AG04450 (cell line): ENCODE measurements around the gene SLC4A4. TPM values are rescaled to one million over a fixed set of nuclear protein-coding genes. Genes with fewer than 3 reads are reported as not detected.

Source experiments
- CTCF ChIA-PET: fragments of 300-600, 350-600 bp; formaldehyde crosslinking; extraction: SDS; loops from one replicate; lab custom pipeline; 2022; ENCODE audit warnings: antibody characterized with exemption, inconsistent platforms; lab: Charles Lee
- POLR2A ChIA-PET: fragments of 350-600 bp; formaldehyde crosslinking; extraction: SDS; loops from one replicate; lab custom pipeline; 2021; ENCODE audit warnings: antibody characterized with exemption, inconsistent platforms; lab: Yijun Ruan, JAX
- DNase-seq: peaks from one replicate; pipeline ENCODE4 v3.0.0-alpha.2; 2011; ENCODE audit warnings: low read depth, low spot score
- H3K27ac ChIP-seq: one replicate; pipeline ENCODE4 v1.5.1; 2012; ENCODE audit warnings: low read depth, low read length, control low read depth
- H3K27me3 ChIP-seq: one replicate; pipeline ENCODE4 v1.6.0; 2012; ENCODE audit warnings: low read length; ENCODE audit not compliant: control insufficient read depth, insufficient read depth
- H3K4me3 ChIP-seq: 2 replicates; pipeline ENCODE4 v1.5.1; 2011; ENCODE audit warnings: mild to moderate bottlenecking, low read depth, low read length, control low read depth
- H3K9me3 ChIP-seq: 2 replicates; pipeline ENCODE4 v1.5.1; 2012; ENCODE audit warnings: low read length; ENCODE audit not compliant: control insufficient read depth, insufficient read depth
- CTCF ChIP-seq: IDR thresholded peaks from 2 replicates; pipeline ENCODE4 v1.5.1; 2011; ENCODE audit warnings: low read depth, low read length, control low read depth, inconsistent platforms
- polyA plus RNA-seq: library from polyadenylated mRNA; depleted of rRNA; stranded (reverse); fragments of >200 nt; gene quantifications from 2 replicates; pipeline ENCODE4 v1.2.3, GENCODE V29; 2011

SLC4A4 gene
- polyA plus RNA-seq, 1 experiment: 17.5 TPM

- H3K27me3 ChIP-seq: no peaks in the 10 kb centered on the region
- POLR2A ChIA-PET: interaction anchor here (0.7 to 1.6 kb wide), 2 partner anchors 9 to 367 kb away, joined by 4 to 7 read pairs; no protein-coding TSS in a partner anchor
- H3K9me3 ChIP-seq: no peaks in the 10 kb centered on the region
- H3K4me3 ChIP-seq: no peak overlapping the region
- DNase-seq: no peak
- no peak overlapping the region for H3K27ac ChIP-seq
- TF ChIP-seq CTCF: peak; percentile 68
- CTCF ChIA-PET: interaction anchor here (0.7 to 2.0 kb wide), 24 partner anchors 12 to 576 kb away, joined by 3 to 10 read pairs (median 4); no protein-coding TSS in a partner anchor
Observed at GRCh38 chr4:71553605-71554004, 214.8 kb downstream of the SLC4A4 start.

DNA sequence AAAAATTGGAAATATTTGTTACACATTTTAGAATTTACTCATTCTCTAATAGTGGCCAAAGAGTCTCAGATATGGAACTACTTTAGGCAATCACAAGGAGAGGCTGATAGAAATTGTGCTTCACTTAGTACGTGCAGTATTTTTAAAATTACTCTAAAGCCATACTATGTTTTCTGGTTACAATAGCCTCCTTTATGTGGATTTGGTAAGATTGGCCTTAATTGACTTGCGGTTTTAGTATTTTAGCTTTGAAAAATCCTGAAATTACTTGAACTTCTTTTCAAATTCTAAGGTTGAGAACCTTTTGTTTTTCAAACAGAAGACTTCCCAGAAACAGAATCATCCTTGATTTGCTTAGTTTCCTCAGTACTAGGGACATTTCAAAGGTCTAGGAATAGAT lies 215.2 kb downstream of the SLC4A4 start:
- ChIA-PET POLR2A (interaction anchor here (0.7 to 1.6 kb wide), 2 partner anchors 9 to 368 kb away, joined by 4 to 7 read pairs; no protein-coding TSS in a partner anchor), CTCF (interaction anchor here (0.7 to 2.0 kb wide), 22 partner anchors 12 to 576 kb away, joined by 3 to 10 read pairs (median 4); no protein-coding TSS in a partner anchor)
- DNase-seq: no peak

GRCh38 chr4:71558248-71558647 lies 219.4 kb downstream of the SLC4A4 start:
- Histone ChIP-seq H3K27ac (no peak overlapping the region), H3K27me3 (no peaks in the 10 kb centered on the region), H3K9me3 (no peaks in the 10 kb centered on the region), H3K4me3 (no peak overlapping the region)
- TF ChIP-seq CTCF: no peak
- ChIA-PET CTCF (no interaction called here), POLR2A (no interaction called here)
- no peak for DNase-seq

More for the DNA sequence above, 215.2 kb downstream of the SLC4A4 start:
- Histone ChIP-seq H3K27ac (no peak overlapping the region), H3K9me3 (no peaks in the 10 kb centered on the region), H3K27me3 (no peaks in the 10 kb centered on the region), H3K4me3 (no peak overlapping the region)
- no peak for TF ChIP-seq CTCF

DNA sequence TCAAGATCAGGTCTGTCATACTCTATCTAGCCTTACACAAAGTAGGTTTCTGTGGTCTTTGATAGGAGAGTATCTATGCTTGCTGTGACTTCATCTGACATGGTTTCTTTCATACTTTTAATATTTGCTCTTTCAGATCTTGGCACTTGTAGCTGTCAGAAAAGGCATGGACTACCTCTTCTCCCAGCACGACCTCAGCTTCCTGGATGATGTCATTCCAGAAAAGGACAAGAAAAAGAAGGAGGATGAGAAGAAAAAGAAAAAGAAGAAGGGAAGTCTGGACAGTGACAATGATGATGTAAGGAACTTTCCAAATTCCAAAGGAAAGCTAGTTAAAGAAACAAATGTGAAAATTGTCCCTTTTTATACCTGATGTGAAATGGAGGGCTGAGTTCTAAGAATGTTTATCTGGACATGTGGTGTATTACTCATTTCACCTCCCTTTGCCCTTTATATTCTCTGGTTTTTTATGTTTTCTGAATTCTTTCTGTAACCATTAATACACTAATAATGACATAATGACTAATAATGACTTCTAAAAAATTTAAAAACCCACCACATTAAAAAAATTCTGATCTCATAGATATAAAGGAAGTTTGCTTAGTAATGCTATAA lies 221.2 kb downstream of the SLC4A4 start:
- Histone ChIP-seq H3K27me3 (no peaks in the 10 kb centered on the region), H3K4me3 (no peak overlapping the region), H3K9me3 (no peaks in the 10 kb centered on the region), H3K27ac (no peak overlapping the region)
- no peak for TF ChIP-seq CTCF
- CTCF ChIA-PET: no interaction called here
- DNase-seq: no peak
- POLR2A ChIA-PET: no interaction called here

DNA sequence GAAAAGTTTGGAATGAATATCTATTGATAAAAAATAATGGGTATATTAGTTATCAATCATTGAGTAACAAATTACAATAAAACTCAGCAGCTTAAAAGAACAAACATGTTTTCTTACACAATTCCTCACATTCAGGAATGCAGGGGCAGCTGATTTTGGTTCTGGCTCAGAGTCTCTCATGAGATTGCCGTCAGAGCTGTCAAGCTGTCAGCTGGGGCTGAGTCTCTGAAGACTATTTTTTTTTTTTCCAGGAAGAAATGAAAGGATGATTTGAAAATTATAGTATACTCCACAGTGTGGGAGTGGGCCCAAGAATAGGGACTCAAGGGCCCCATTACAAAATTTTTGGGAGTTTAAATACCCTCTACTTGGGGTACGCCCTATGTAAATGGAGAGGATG lies 226.0 kb downstream of the SLC4A4 start:
- Histone ChIP-seq H3K4me3 (no peak overlapping the region), H3K27ac (no peak overlapping the region), H3K9me3 (no peaks in the 10 kb centered on the region), H3K27me3 (no peaks in the 10 kb centered on the region)
- POLR2A ChIA-PET: no interaction called here
- CTCF ChIA-PET: interaction anchor here (1.3 kb wide), 1 partner anchor 11 kb away, joined by 6 read pairs; no protein-coding TSS in a partner anchor
- TF ChIP-seq CTCF: no peak
- DNase-seq: no peak
